ENCODE measurements around the gene OMP.

DNA sequence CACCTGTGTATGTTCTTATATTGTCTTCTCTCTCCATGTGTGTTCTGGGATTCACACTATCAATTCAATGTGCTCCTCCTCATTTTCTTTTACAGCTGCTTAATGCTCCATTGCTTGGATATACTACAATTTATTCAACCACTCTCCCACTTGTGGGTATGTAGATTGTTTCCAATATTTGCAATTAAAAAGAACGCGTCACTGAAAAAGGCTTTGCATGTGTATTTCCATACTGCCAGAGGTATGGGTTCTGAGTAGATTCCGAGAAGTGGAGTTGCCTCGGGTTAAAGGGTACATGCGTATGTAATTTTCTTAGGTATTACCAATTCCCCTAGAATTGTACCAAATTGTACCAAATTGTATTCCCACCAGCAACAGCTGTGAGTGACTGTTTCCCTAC is 42.8 kb upstream of the OMP start:
- TF ChIP-seq CTCF (IDR thresholded peaks at IDR 0.05; ENCODE audit: poor library complexity), result no peak
- no peak for TF ChIP-seq EZH2 (IDR thresholded peaks at IDR 0.05; ENCODE audit: borderline replicate concordance)
- TF ChIP-seq EZH2phosphoT487 (IDR thresholded peaks at IDR 0.05; ENCODE audit: low read depth, severe bottlenecking, unreplicated experiment), result no peak
